AG09309 (cell line): ENCODE measurements around the gene STXBP1.

Source experiments
- DNase-seq: peaks from one replicate; pipeline ENCODE4 v3.0.0-alpha.2; 2010; ENCODE audit warnings: low read depth
- H3K4me3 ChIP-seq: 2 replicates; pipeline ENCODE4 v1.5.1; 2011; ENCODE audit warnings: mild to moderate bottlenecking, low read depth, low read length, moderate library complexity; ENCODE audit not compliant: control insufficient read depth
- CTCF ChIP-seq: IDR thresholded peaks from 2 replicates; pipeline ENCODE4 v1.5.1; 2011; ENCODE audit warnings: mild to moderate bottlenecking, low read depth, low read length, inconsistent platforms; ENCODE audit not compliant: insufficient read depth, control insufficient read depth; ENCODE audit errors: missing control alignments

The STXBP1 gene

GRCh38 chr9:127611899-127612790 lies at the start of gene STXBP1:
STXBP1 (plus strand) TSS chr9:127612277; CDS start chr9:127612404, 127 bp downstream.
- peak; percentile 11 for TF ChIP-seq CTCF
- DNase-seq: no peak
- H3K4me3 ChIP-seq: peak within 1 kb of the TSS; percentile 92

GRCh38 chr9:127562279-127562796 lies 49.7 kb upstream of the STXBP1 start:
- DNase-seq: no peak
- no peak for TF ChIP-seq CTCF
- no peak overlapping the region for H3K4me3 ChIP-seq

GRCh38 chr9:127562841-127563401 lies 49.2 kb upstream of the STXBP1 start:
- peak overlapping the region; percentile 10 for H3K4me3 ChIP-seq
- DNase-seq: no peak
- TF ChIP-seq CTCF: peak; percentile 22

- H3K4me3 ChIP-seq: no peak overlapping the region
- no peak for DNase-seq
- TF ChIP-seq CTCF: no peak
These were observed 48.5 kb upstream of the STXBP1 start for GRCh38 chr9:127563579-127563978.

- no peak for DNase-seq
- no peak overlapping the region for H3K4me3 ChIP-seq
- no peak for TF ChIP-seq CTCF
These were observed 46.8 kb upstream of the STXBP1 start for GRCh38 chr9:127565231-127565630.

GRCh38 chr9:127566351-127567001 lies 45.6 kb upstream of the STXBP1 start:
- TF ChIP-seq CTCF: no peak
- DNase-seq: no peak
- H3K4me3 ChIP-seq: peak overlapping the region; percentile 71
